Neural cell (in vitro differentiated cells): ENCODE results near the gene PRSS33.

Experiments
- EP300 ChIP-seq: fragments of 450-650 bp; conservative IDR thresholded peaks from 2 replicates; pipeline ENCODE4 v1.6.1; 2014; ENCODE audit warnings: antibody characterized with exemption, mild to moderate bottlenecking, moderate library complexity; ENCODE audit not compliant: poor library complexity, severe bottlenecking
- EZH2 ChIP-seq: fragments of 200-600, 300-800 bp; shearing (Covaris generic), sonication (generic); IDR thresholded peaks from 2 replicates; pipeline ENCODE4 v1.6.1; 2014; ENCODE audit warnings: antibody characterized with exemption, low read length, borderline replicate concordance, mild to moderate bottlenecking; ENCODE audit not compliant: insufficient read depth, poor library complexity, severe bottlenecking
- MXI1 ChIP-seq: fragments of 450-650 bp; conservative IDR thresholded peaks from 2 replicates; pipeline ENCODE4 v1.6.1; 2014; ENCODE audit warnings: antibody characterized with exemption, mild to moderate bottlenecking; ENCODE audit not compliant: poor library complexity, severe bottlenecking
- POLR2AphosphoS5 ChIP-seq: IDR thresholded peaks from 2 replicates; pipeline ENCODE4 v1.6.1; 2012
- RAD21 ChIP-seq: fragments of 450-650 bp; conservative IDR thresholded peaks from 2 replicates; pipeline ENCODE4 v1.6.1; 2014; ENCODE audit warnings: antibody characterized with exemption, mild to moderate bottlenecking, moderate library complexity
- SMC3 ChIP-seq: fragments of 450-650 bp; conservative IDR thresholded peaks from 2 replicates; pipeline ENCODE4 v1.6.1; 2014; ENCODE audit warnings: antibody characterized with exemption, mild to moderate bottlenecking, moderate library complexity; ENCODE audit not compliant: poor library complexity
- TAF1 ChIP-seq: IDR thresholded peaks from 2 replicates; pipeline ENCODE4 v1.6.1; 2012; ENCODE audit warnings: low read depth
- TF ChIP-seq, protein P1 (sequence below): fragments of 450-650 bp; IDR thresholded peaks from 2 replicates; pipeline ENCODE4 v1.5.1; 2014; ENCODE audit warnings: antibody characterized with exemption, mild to moderate bottlenecking, moderate library complexity; ENCODE audit not compliant: poor library complexity, severe bottlenecking
- TF ChIP-seq, protein P2 (sequence below): IDR thresholded peaks from 2 replicates; pipeline ENCODE4 v1.6.1; 2012; ENCODE audit warnings: borderline replicate concordance

DNA sequence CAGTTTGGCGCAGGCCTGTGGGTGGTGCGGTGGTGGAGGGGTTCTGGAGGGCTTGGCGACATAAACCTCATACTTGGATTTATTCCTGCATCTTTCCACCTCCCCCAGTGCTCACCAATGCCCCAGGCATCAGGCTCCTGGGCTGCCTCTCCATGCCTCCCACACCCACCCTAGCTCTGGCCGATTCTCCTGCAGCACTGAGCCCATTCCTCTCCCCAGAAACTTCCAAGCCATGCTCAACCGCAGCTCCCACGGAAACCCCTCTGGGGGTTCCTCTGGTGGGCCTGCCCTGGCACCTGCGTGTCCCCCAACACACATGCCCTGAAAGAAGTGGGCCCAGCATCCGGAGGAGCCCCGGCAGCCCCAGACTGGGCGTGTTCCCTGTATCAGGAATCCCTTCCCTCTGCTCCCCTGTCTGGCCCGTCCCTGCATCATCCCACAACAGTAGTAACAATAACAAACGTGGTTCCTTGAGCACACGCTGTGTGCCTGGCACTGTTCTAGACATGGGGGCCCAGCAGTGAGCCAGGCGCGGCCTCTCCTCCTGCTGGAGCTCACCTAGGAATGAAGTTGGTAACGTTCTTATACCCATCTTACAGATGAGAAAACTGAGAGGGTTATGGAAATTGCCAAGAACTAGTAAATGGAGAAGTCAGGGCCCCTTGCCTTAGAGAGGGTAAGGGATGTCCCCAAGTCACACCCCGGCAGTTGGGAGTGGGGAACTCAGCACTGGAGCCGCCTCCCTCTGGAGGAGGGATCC, 32.0 kb upstream of the PRSS33 start:
- TF ChIP-seq, protein P1, sequence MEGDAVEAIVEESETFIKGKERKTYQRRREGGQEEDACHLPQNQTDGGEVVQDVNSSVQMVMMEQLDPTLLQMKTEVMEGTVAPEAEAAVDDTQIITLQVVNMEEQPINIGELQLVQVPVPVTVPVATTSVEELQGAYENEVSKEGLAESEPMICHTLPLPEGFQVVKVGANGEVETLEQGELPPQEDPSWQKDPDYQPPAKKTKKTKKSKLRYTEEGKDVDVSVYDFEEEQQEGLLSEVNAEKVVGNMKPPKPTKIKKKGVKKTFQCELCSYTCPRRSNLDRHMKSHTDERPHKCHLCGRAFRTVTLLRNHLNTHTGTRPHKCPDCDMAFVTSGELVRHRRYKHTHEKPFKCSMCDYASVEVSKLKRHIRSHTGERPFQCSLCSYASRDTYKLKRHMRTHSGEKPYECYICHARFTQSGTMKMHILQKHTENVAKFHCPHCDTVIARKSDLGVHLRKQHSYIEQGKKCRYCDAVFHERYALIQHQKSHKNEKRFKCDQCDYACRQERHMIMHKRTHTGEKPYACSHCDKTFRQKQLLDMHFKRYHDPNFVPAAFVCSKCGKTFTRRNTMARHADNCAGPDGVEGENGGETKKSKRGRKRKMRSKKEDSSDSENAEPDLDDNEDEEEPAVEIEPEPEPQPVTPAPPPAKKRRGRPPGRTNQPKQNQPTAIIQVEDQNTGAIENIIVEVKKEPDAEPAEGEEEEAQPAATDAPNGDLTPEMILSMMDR, result no peak
- TF ChIP-seq, protein P2, sequence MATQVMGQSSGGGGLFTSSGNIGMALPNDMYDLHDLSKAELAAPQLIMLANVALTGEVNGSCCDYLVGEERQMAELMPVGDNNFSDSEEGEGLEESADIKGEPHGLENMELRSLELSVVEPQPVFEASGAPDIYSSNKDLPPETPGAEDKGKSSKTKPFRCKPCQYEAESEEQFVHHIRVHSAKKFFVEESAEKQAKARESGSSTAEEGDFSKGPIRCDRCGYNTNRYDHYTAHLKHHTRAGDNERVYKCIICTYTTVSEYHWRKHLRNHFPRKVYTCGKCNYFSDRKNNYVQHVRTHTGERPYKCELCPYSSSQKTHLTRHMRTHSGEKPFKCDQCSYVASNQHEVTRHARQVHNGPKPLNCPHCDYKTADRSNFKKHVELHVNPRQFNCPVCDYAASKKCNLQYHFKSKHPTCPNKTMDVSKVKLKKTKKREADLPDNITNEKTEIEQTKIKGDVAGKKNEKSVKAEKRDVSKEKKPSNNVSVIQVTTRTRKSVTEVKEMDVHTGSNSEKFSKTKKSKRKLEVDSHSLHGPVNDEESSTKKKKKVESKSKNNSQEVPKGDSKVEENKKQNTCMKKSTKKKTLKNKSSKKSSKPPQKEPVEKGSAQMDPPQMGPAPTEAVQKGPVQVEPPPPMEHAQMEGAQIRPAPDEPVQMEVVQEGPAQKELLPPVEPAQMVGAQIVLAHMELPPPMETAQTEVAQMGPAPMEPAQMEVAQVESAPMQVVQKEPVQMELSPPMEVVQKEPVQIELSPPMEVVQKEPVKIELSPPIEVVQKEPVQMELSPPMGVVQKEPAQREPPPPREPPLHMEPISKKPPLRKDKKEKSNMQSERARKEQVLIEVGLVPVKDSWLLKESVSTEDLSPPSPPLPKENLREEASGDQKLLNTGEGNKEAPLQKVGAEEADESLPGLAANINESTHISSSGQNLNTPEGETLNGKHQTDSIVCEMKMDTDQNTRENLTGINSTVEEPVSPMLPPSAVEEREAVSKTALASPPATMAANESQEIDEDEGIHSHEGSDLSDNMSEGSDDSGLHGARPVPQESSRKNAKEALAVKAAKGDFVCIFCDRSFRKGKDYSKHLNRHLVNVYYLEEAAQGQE, result no peak
- TF ChIP-seq SMC3 (no peak), EP300 (no peak), RAD21 (no peak), POLR2AphosphoS5 (no peak), EZH2 (no peak), MXI1 (no peak), TAF1 (no peak)
